CD4-positive, alpha-beta T cell treated with Interleukin-6 at 100 ng/mL for 8 hours (primary cell): ENCODE results near the gene MYORG.

Experiments
- DNase-seq: peaks from one replicate; pipeline ENCODE4 v3.0.0-alpha.2; 2020; ENCODE audit warnings: mixed read lengths, low spot score

The MYORG gene

DNA sequence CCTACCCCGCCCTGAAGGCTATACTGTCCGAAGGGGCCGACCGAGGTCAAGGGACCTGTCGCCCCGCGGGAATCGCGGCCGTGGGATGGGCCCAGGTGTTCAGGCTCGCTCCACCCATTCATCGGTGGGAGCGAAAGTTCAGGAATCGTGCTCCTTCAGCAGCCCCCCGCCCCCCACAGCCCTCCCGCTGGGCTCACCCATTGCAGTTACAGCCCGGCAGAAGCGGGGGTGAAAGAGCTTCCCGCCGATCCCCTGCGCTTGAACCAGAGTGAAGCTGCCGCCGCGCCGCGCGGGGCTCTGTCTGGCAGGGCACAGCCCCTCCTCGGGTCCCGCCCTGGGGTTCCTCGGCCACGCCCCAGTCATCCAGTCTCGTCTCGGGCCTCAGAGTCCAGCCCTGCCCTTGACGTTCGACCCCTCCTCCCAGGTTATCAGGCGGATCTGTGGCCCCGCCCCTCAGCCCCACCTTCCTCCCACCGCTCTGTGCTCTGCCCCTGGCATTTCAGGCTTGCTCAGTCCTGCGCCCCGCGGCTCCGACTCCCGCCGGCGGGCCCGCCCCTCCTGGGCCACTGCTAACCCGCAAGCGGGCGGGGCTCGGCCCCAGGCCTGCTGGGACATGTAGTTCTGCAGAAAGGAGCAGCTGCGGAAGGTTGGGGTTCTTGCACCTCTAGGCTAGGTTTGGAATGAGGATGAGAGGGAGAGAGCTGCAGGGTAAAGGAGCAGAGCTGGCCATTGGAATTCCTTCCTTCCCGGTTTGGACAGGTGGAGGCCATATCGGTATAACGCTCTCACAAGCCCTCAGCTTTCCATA is at the start of gene MYORG:
TSS of gene MYORG (minus strand) at position 303 of the 808 bp plus-strand sequence. CDS start 3,955 bp downstream, outside the sequence.
- peak; percentile 99 for DNase-seq

DNA sequence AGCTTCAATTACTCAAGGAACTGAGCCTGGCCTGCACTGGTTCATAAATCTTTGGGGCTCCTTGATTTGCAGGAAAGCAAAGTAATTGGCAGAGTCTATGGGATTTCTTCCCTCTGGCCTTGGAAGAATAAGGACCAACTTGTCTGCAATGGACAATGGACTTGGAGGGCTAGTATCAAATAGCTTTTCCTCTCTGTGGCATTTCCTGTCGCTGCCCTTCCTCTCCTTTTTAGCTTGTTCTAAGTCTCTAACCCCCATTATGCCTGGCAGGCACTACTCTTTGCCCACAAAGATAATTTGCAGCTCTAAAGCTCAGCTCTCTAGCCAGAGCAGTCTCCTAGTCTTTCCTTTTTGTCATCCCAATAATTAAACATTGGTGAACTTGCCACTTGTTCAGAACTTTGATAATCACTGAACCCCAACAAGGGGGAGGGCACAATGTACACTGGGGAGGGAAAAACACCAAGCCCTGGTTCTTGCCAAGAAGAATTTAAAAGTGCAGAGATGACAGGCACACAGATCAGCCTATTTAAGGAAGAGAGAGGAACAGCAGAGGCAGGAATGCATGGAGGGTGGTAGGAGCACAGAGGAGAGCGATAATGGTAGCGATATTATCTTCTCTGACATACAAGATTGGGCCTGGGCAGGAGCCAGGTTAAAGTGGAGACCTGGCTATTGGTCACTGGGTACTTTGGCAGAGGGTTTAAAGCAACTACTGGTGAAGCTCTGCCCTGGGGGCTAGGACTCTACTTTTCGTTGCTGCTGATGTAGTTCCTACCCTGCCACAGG is 43.2 kb upstream of the MYORG start:
- DNase-seq, result no peak

DNA sequence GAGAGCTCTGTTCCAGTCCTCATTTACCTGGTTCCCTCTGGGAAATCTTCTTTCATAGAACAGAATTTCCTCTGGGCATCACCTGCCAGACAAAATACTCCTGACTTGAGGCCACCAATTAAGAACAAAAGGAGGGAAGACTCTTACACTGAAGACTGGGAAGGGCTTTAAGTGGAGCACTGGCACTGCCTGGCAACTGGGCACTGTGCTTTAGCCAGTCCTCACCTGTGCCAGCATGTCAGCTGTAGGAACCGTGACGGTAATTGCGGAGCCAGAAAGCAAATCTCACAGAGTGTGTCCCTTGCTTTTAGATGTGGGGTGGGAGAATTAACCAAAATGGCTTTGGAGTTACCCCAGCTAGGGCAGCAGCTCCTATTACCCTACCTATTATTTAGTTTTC is 41.0 kb upstream of the MYORG start:
- DNase-seq, result no peak

DNA sequence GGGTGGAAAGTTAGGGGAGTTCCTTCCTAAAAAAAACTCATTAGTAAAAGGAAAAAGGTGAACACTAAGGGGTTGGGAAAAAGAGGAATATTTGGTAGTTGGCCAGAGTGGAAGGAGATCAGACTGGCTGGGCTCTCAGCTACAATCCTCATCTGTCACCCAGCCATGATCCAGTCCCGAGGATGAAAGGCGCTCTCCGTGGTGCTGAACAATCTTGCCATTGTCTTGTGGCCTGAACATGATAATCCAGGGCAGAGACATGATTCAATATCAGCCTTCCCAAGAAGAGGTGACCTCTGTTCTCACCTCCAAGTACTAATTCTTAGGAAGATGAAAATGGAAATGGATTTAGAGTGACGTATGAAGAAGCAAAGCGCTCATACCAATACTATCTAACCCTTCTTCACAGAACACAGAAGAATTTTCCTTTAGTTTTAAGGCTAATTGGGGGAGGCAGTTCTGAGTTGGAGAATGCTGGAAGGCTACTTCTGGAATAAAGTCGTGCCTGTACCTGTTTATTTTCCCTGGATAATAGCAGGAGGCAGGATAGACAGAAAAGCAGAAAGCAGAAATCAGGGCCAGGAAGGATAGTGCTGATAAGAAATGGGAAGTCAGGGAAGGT is 36.6 kb upstream of the MYORG start:
- DNase-seq, result no peak

DNA sequence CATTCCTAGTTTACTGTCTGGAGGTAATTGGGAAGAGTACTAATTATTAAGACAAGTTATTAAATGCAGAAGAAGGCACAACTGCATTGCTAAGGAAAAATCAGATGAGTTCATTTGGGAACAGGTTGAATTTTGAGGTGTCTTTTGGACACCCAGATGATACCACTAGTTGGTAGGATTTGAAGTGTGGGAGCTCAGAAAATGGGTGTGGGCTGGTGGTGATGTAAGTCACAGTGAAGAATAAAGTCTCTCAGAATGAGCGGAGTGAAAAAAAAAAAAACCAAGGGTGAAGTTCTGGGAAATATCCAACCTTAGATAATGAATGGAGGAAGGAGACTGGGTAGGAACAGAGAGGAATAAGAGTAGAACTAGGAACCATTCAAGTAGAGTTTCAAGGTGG is 35.6 kb upstream of the MYORG start:
- no peak for DNase-seq

DNA sequence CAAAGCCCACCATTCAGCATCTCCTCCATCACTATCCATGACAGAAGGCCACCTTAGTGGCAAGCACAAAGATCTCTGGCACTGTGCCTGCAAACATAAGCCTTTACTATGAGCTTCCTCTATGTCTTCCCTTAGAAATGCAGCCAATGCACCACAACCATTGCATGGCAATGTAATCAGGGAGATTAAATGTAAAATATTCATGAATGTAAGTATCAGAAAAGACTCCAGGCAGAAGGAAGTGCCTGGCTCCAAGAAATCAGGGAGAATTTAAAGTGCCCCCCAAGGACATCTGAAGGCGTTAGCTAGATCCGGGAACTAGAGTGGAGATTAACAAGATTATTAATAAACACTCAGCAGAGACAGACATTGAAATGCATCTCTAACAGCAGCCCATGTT is 32.5 kb upstream of the MYORG start:
- DNase-seq, result no peak

DNA sequence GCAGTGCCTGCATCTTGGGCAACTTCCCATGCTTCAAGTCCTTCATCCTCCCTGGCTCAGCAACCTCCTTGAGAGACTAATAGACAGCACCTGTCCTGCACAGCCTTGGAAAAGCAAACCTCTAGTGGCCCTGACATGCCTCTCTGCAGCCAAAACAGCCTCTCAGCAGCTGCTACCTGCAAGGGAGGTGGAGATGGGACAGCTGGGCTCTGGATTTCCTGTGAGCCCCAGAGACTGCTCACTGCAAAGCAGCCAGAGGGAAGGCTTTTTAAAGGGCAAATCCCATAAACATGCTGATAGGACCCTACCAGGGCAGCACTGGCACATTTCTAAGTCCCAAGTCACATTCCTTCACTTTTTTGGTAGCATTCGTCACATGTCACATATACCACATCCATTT is 31.5 kb upstream of the MYORG start:
- DNase-seq, result no peak

DNA sequence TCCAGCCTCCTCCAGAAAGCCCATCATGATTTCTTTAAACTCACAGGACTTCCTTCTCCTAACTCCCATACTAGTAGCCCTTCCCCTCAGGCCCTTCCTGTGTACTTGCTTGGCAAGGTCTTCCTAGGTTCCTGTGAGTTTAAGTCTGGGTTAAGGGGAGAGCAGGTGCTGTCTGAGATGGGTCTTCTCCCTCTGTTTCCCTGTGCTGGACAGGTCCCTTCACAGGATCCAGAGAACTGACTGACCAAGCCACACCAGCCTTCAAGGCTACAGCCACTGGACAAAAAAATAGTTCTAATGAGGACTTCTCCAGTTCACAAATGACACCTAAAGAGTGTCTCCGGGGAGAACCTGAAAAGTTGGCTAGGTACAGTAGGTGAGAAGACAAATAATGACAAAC is 29.5 kb upstream of the MYORG start:
- DNase-seq, result no peak

DNA sequence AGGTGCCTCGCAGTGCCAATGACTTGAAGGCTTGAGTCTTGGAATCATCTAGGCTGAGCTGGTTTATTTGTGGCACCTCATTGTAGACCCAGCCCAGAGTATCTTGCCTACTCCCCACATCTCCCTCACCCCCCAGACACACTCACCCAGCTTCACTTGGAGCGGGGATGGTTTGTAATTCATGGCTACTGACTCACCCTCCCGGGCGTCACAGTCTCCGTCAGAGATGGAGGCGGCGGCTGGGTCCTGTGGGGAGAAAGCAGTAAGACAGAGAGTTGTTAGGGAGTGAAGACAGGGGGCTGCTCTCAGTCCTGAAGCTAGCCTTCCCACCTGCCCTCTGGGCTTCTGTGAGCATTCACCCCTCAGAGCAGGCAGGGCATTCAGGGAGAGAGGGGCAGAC is 29.0 kb upstream of the MYORG start:
- no peak for DNase-seq

DNA sequence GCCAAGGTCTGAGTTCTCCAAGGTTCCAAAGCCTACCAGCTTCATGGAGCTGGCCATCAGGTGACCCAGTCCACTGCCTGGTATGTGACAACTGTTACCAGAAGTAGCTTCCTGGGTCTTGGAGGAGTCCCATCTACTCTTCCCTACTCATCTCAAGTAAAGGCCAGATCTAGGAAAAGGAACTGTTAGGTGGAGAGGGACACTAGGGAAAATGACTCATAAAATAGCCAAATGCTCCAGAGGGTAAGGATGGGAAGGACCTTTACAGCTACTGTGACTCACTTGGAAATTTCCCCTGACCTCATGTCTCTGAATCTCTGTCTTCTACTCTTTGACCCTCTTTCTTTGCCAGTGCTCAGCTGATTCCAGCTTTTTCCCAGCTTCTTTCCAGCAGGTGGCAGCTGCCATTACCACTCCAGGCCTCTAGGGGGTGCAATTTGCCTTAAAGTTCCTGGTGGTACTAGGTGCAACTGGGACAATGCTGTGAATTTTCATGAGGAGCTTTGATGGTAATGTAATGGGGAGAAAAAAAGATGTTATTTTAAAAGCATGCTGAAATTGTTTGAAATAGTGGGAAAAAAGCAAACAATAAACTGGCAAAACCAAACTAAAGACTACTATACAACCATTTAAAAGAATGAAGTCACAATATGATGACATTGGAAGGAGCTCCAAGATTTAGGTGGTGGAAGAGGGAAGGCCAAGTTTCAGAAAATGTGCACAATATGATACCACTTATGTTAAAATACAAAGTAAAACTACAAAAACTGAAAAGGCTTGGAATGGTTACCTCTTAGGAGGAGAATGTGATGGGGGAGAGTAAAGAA is 27.1 kb upstream of the MYORG start:
- peak; percentile 44 for DNase-seq

DNA sequence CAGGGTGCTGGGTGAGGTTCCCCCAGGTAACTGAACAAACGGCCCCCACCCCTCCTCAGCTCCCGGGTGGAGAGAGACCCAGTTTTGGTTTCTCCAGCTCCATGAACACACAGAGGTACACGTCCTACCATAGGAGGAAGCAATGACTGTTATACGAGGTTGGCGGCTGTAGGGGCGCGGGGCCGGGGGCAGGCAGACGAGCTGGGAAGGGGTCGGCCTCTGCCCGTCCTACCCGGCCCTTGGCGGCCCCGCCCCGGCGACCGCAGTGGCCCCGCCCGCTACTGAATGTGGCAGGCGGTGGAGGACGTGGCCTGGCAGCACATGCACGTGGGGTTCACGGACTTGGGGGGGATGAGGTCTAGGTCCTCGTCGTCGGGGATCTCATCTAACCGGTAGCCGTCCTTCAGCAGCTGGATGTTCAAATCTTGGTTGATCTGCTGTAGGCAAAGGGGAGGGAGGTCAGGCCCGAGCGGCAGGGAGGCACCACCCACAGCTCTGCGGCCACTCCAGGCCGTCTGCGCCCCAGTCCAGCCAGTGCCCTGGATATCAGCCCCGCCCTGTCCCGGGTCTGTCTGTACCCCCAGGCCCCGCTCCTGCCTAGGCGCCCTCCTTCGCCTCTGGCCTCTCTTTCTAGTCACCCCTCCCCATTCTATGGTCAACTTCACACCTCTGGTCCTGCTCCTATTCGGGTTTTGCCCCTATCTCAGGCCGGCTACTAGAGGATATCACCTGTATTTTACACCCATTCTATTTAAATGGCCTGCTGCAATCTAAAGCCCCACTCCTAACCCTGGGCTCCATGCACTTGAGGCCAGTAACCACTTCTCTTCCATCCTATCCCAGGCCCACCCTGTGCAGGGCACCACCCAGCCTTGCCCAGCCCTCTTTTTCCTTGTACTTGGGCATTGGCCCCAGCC is 24.2 kb upstream of the MYORG start:
- no peak for DNase-seq

DNA sequence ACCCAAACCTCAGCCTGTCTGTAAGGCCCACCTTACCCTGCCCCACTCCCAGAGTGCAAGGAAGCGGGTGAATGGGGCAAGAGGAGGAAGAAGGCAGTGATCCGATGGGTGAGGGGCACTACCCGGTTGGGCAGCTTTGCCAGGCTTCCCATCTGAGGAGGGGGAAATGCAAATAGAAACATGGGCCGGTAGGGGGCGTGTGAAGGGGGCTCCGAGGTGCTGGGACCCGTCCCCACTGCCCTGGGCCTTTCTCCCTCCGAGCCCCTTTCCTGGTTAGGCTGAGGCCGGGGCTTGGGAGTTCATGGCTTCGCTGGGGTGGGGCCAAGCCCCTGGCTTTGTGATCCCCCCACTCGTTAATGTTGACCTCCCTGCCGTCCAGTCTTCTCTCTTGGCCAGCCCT is 23.6 kb upstream of the MYORG start:
- DNase-seq, result no peak

DNA sequence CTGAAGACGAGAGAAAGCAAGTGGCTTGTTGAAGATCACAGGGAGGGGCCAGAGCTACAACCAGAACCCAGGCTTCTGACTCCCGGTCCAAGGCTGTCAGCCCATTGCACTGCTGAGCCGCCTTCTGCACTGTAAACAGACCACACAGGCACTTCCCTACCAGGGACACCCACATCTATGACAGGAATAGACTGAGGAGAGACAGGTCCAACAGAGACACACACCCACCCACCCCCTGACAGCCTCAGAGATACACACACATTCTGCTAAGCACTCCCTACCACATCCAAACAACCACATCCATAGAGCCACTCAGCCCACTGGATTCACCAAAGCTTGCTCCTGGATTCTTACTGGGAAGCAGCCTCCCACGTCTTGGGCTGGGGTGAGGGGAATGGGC is 23.0 kb upstream of the MYORG start:
- no peak for DNase-seq

DNA sequence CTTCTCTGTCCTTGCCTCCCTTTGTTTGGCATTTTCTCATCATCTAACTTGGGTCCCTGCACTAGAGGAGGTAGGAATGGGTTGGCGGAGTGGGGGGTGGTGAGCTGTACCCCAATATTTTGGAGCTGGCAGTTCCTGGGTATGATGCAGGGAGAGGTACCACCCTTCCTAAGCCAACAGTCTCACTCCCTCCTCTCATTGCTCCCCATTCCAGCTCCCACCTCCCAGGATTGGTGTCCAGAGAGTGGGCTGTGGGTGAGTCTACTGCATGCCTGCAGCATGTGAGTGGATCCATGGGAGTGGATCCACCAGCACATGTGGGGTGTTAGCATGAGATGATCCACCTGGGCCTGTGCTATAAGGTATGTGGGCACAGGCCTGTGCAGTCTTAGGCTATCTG is 22.2 kb upstream of the MYORG start:
- DNase-seq, result no peak

DNA sequence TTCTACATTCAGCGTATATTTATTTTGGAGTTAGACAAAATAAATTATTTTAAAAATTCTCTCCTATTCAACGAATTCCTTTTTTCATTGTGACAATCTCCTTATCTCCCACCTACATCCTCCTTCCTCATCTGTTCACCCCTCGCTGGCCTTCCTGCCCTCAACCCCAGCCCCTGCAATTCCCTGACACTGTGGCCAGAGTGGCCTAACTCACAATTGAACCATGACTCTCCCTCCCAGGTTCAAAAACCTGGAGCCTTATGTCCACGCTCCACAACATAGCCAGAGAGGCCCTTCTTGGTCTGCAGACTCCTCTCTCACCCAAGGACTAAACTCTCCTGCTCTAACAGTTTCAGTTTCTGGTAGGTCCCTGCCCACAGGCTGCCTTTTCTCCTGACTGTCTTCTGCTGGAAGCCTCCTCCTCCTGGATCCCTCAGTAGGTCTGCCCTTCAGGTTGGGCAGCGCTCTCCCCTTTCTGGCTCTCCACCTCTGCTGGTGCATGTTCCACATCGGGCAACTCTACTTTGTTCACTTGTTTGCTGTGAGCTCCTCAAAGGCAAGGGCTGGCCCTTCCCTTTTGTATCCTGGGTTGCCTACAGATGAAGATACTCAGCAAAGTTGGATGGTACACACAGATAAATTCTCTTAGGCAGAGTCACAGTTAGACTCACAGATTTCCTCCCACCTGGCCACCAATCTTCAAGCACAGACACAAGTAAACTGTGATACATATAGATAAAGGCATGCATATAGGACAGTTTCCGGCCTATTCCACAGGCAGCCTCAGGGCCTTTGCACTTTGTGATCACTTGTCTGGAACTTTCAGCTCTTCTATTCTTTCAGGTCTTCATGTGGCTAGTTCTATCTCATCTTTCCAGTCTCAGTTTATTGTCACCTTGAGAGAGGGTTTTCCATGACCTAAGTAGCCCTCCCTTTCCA is 19.8 kb upstream of the MYORG start:
- DNase-seq, result no peak

DNA sequence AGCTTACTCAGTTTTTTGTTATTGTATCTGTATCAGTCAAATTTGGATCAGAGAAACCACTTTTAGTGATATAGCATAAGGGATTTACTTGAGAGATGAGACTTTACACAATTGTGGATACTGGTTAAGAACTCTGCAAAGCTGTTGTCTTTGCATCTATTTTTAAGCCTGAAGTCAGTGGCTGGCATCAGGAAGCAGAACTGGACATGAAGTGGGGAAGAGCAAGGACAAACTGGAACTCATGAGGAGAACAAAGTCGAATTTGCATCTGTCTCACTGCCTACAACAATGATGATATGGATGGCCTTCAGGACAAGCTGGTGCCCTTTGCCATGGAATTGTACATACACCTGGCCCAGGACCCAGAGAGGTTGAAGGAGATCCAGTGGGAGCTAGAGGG is 15.8 kb upstream of the MYORG start:
- no peak for DNase-seq

DNA sequence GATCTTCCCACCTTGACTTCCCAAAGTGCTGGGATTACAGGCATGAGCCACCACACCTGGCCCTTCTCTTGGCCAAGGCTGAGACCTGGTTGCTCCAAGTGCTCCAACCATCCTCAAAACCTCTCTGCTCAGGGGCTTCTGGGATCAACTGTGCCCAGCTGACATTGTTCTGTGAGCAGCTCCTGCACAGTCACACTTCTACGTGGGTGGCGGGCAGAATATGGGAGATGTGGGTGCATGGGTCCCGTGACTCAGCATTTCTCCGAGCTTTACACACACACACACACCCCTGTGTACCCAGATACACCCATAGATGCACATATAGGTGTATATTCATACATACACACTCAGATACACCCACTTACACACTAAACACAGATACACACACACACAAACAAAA is 10.5 kb upstream of the MYORG start:
- no peak for DNase-seq

DNA sequence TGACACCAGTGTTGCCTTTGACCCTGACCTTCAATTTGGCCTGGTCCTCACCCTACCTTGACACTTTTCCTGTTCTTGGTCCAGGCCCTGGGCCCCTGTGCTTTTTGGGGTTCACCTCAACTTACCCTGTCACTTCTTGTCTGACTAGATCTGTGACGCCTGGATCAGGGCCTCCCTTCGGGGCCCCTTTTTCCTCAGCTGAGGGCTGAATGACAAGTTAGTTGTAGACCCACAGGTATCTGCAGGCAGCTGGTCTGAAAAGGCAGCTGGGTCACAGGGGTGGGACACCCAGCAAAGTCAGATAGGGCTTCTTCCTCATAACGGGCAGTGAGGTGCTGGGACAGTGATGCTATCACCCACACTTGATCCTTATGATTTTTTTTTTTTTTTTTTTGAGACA is 10.0 kb upstream of the MYORG start:
- DNase-seq, result no peak

DNA sequence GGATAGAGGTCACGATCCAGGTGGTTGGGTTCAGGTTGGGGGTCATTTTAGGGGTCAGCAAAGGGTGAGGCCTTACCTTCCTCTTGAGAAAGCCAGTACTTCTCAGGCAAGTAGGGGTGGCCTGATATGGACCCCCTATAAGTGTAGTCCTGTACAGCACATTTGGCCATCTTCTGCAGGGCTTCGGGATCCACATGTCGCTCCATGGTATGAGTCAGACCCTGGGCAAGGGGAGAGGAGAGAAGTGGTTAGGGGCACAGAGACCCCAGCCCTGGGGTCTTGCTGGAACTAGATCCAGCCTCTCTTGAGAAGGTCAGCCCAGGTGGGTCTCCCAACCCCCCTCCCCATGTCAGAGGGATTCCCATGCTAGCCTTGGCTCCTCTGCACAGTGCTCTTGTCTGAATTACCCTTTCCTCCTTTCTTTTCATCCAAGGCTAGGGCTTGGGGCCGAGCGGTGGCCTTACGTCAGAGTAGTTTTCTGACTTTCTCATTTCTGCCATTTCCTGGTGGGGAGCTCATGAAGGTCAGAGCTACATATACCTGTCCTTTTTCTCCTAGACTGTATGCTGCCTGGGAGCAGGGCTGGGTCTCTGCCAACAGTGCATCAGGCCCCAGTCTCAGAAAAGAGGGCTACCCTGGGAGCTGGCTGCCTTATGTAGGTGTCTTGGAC is 9.0 kb upstream of the MYORG start:
- no peak for DNase-seq
